ENCODE data around the gene FMN1. TPM values are rescaled to one million over a fixed set of nuclear protein-coding genes. Genes with fewer than 3 reads are reported as not detected.

FMN1 gene
- total and polyA plus RNA-seq, 2 experiments from 2014 or later: 0.53 to 1.8 TPM

DNA sequence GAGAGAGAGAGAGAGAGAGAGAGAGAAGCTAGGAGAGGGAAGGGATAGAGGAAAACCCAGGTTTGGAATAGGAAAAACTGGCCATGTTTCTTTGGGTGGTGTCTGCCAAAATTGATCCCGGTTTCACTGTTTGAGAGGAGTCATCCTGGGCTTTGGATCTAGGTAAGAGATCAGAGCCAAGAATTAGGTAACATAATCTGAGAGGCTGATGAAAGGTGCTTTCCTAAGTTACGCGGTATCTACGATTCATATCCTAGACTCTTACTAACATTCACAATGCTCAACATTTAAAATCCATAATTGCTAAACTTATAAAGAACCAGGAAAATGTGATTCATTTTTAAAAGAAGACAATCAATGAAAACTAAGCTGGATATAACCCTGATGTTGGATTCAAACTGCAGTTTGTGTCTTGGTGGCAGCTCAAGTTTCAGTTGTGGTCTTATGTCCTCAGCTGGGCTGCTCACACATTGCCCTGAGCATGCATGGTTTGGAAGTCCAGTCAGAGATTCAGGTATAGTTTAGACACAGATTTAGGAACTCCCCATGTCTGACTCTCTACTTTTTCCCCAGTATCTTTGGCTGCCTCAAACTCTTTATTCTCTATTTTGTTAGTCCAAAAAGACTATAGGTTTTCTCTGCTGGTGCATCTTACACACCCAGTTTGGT is 42.5 kb upstream of the FMN1 start:
- no peak for DNase-seq (ENCODE audit: low read depth in 1 of 2, low spot score in 1 of 2)
- H3K4me1 ChIP-seq (ENCODE audit: low read depth): no peaks in the 10 kb centered on the region
- no peaks in the 10 kb centered on the region for H3K36me3 ChIP-seq
- no peaks in the 10 kb centered on the region for H3K27me3 ChIP-seq
- H3K27ac ChIP-seq: no peak overlapping the region
- no peaks in the 10 kb centered on the region for H3K9me3 ChIP-seq (ENCODE audit: low read depth)
- no peak overlapping the region for H3K4me3 ChIP-seq
- TF ChIP-seq, protein P1, sequence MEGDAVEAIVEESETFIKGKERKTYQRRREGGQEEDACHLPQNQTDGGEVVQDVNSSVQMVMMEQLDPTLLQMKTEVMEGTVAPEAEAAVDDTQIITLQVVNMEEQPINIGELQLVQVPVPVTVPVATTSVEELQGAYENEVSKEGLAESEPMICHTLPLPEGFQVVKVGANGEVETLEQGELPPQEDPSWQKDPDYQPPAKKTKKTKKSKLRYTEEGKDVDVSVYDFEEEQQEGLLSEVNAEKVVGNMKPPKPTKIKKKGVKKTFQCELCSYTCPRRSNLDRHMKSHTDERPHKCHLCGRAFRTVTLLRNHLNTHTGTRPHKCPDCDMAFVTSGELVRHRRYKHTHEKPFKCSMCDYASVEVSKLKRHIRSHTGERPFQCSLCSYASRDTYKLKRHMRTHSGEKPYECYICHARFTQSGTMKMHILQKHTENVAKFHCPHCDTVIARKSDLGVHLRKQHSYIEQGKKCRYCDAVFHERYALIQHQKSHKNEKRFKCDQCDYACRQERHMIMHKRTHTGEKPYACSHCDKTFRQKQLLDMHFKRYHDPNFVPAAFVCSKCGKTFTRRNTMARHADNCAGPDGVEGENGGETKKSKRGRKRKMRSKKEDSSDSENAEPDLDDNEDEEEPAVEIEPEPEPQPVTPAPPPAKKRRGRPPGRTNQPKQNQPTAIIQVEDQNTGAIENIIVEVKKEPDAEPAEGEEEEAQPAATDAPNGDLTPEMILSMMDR (IDR thresholded peaks at IDR 0.05; ENCODE audit: low read depth, low read length): no peak

DNA sequence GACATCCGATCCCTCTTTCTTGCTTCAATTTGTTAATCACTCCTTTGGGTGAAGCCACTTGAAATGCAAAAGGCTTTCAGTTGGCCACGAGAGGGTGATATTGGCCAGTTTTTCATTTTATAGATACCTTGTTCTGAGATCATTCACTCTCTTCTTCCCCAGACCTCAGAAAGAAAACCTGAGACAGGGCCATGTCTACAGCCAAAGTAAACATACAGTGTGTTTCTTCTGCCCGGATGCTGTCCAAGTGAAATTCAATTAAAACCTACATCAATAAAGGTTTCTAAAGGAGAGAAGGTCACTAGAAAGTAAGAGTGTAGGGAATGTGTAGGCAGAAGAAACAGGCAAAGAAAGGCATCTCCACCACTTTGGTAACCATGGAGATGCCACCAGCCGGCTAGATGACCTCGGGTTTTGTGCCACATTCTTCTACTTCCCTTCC is 39.5 kb upstream of the FMN1 start:
- Histone ChIP-seq H3K27me3 (no peaks in the 10 kb centered on the region), H3K4me1 (ENCODE audit: low read depth) (no peaks in the 10 kb centered on the region), H3K4me3 (no peak overlapping the region), H3K9me3 (ENCODE audit: low read depth) (no peaks in the 10 kb centered on the region), H3K27ac (no peak overlapping the region), H3K36me3 (no peaks in the 10 kb centered on the region)
- TF ChIP-seq, protein P1 (IDR thresholded peaks at IDR 0.05; ENCODE audit: low read depth, low read length): peak; percentile 52
- peak; percentile 39 to 49 for DNase-seq (ENCODE audit: low read depth in 1 of 2, low spot score in 1 of 2)

DNA sequence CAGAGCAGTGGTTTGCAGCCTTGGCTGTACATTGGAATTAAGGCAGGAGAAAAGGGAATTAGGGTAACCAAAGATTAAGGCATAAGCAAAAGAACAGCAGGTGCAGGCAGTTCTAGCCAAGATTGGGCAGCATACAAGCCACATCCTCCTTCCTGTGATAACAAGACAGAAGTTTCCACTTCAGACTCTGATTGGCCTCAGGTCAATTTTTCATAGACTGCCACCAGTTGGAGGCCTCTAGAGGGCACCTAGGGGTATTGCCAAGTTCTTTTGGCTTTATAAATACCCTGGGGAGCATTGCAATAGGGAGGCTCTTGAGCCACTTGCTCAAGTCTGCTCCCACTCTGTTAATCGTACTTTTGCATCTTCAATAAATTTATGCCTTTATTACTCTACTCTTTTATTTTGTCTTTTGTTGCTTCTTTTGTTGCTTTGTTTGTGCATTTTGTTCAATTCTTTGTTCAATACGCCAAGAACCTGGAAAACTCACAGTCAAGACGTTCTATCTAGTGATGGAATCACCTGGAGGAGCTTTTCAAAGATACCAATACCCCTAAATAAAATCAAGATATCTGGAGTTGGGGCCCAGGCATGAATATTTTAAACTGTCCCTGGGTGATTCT is 32.2 kb upstream of the FMN1 start:
- Histone ChIP-seq H3K36me3 (no peaks in the 10 kb centered on the region), H3K4me3 (no peak overlapping the region), H3K4me1 (ENCODE audit: low read depth) (no peaks in the 10 kb centered on the region), H3K27ac (no peak overlapping the region), H3K9me3 (ENCODE audit: low read depth) (no peaks in the 10 kb centered on the region), H3K27me3 (no peaks in the 10 kb centered on the region)
- TF ChIP-seq, protein P1 (IDR thresholded peaks at IDR 0.05; ENCODE audit: low read depth, low read length): no peak
- peak; percentile 27 to 82 for DNase-seq (ENCODE audit: low read depth in 1 of 2, low spot score in 1 of 2)

- no peak overlapping the region for H3K4me3 ChIP-seq
- H3K9me3 ChIP-seq (ENCODE audit: low read depth): no peaks in the 10 kb centered on the region
- H3K36me3 ChIP-seq: no peaks in the 10 kb centered on the region
- no peak for DNase-seq (ENCODE audit: low read depth in 1 of 2, low spot score in 1 of 2)
- TF ChIP-seq, protein P1 (IDR thresholded peaks at IDR 0.05; ENCODE audit: low read depth, low read length): no peak
- no peaks in the 10 kb centered on the region for H3K4me1 ChIP-seq (ENCODE audit: low read depth)
- H3K27me3 ChIP-seq: no peaks in the 10 kb centered on the region
- H3K27ac ChIP-seq: no peak overlapping the region
Measured at GRCh38 chr15:33218071-33218491, 23.6 kb upstream of the FMN1 start.

GRCh38 chr15:33215941-33216872 is 21.7 kb upstream of the FMN1 start:
- peak; percentile 20 to 50 for DNase-seq (ENCODE audit: low read depth in 1 of 2, low spot score in 1 of 2)
- Histone ChIP-seq H3K4me3 (no peak overlapping the region), H3K36me3 (no peaks in the 10 kb centered on the region), H3K27ac (no peak overlapping the region), H3K4me1 (ENCODE audit: low read depth) (peaks cover 5% of the 10 kb centered on the region), H3K9me3 (ENCODE audit: low read depth) (no peaks in the 10 kb centered on the region), H3K27me3 (no peaks in the 10 kb centered on the region)
- TF ChIP-seq, protein P1 (IDR thresholded peaks at IDR 0.05; ENCODE audit: low read depth, low read length): peak; percentile 63

Measured in cardiac muscle cell (in vitro differentiated cells and primary cell).